ENCODE results near the gene CASP3.

The CASP3 gene

DNA sequence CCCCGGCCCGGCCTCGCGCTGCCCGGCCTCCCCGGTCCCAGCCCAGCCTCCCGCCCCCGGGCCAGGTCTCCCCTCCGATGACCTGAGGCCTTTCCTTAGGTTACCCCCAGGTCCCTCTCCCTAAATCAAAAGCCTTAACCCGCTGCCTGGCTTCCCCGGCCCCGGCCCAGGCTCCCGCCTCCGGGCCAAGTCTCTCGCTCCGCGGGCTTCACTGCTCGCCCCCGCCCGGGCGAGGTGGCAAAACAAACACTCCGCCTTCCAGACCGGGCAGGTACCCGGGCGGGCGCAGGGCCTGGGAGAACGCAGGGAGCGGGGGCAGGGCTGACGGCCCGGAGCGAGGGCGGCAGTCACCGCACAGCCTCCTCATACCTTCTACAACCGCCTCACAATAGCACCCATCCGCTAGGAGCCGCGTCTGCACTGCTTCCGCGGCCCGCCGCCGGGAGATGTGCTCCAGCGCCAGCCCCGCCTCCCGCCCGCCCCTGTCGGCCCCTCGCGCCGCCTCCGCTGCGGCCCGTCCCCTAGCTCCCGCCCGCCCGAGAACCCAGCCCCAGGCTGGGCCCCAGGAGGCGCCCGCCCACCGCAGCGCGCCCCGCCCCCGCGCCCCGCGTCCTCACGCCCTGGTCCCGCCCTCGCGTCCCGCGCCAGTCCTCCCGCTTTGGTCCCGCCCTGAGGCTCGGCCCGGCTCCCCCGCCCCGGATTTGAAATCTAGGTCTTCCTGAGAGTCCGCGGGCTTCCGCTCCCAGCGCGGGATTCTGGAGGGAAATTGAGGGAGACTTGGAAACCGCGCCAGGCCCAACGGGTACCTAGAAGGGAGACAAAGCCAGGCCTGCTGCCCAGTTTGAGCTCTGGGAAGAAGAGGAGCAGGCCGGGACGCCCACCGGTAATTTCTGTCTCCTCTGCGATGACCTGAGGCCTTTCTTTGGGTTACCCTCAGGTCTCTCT is at the start of gene CASP3, which contains the start of gene PRIMPOL:
Gene CASP3, minus strand, starts transcription at position 422 of the 945 bp plus-strand sequence. CDS start 10,994 bp downstream, outside the sequence.
Gene PRIMPOL, plus strand, starts transcription at position 713 of the 945 bp plus-strand sequence. CDS start 7,403 bp downstream, outside the sequence.
- DNase-seq, result peak; percentile 94

DNA sequence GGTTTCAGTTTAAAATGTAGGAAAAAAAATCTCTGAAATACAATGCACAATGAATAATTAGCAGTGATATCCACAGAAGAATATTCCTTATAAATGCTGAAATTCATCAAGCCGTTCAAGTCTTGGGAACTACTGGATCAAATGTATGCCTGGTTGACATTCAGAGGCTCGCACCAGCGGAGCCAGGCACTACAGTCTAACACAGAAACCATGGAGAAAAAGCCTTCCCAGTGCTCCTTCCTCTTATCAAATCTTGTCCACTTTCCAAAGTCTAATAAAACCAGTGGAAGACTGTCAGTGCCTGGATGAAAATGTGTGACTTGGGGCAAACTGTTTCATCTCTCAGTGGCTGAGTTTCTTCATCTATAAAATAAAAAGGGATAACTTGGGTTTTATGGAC is 48.7 kb upstream of the CASP3 start:
- no peak for DNase-seq

DNA sequence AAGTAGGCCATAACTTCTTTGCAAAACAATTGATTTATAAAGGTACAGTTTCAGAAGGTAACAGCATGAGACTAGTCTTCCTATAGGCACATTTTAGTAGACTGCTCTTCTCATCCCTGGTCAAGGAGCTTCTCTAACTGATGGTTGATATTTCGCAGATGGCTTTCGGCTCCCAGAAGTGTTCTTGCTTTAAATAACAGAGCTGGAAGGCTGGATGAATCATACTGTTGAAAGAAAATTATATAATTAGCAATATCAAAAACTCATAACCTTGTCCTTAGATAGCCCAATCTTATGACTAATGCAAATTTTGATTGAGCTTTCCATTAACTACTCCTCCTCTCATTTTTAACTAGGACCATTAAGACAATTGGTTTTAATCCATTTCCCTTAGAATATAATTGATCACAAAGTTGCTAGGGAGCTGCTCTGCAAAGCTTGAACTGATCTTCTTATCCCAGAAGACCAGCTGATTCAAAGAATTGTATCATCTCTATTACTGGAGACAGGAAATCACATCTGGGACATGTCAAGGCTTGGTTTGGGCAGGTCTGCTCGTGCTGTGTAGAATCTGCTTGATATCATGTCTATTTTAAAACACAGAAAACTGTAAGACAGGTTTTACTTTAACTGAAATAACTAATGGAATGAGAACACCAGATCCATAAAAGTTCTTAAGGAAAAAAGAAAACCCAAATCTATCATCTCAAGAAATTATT is 46.1 kb upstream of the CASP3 start:
- DNase-seq, result no peak

- no peak for DNase-seq
These were observed 45.2 kb upstream of the CASP3 start for GRCh38 chr4:184694412-184694956.

- no peak for DNase-seq
These were observed 43.8 kb upstream of the CASP3 start for GRCh38 chr4:184693056-184693455.

DNA sequence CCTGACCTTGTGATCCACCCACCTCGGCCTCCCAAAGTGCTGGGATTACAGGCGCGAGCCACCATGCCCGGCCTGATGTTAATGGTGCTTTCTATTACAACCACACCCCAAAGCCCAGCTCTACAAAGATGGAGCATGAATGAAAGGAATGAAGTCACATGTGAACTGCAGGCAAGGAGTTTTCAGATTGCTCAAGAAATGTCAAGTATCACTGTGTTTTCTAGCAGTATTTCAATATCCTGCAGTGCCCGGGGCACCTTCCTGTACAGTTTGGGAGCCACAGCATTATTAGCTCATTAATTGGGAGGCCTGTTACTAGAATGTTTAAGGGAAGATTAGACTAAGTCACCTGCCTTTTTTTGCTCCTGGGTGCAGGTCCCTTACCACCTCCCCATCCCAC is 40.4 kb upstream of the CASP3 start:
- no peak for DNase-seq

DNA sequence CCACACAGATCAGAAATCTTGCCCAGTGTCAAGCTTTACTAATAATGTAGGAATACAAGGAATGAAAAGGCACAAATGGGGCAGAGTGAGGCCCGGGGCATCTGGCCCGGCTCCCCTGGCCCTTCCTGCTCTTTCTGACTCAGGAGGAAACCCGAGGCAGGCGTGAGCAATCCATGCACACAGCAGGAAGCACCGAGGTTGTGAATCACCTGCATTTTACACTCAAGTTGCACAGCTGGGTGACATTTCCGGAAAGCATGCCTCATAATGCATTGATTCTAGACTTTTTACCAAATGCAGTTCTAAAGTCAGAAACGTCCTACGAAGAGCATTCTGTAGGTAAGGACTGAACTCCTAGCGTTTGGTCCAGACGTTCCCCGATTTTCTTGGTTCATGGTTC is 39.2 kb upstream of the CASP3 start:
- DNase-seq, result no peak

GRCh38 chr4:184688005-184688404 is 38.8 kb upstream of the CASP3 start:
- no peak for DNase-seq

DNA sequence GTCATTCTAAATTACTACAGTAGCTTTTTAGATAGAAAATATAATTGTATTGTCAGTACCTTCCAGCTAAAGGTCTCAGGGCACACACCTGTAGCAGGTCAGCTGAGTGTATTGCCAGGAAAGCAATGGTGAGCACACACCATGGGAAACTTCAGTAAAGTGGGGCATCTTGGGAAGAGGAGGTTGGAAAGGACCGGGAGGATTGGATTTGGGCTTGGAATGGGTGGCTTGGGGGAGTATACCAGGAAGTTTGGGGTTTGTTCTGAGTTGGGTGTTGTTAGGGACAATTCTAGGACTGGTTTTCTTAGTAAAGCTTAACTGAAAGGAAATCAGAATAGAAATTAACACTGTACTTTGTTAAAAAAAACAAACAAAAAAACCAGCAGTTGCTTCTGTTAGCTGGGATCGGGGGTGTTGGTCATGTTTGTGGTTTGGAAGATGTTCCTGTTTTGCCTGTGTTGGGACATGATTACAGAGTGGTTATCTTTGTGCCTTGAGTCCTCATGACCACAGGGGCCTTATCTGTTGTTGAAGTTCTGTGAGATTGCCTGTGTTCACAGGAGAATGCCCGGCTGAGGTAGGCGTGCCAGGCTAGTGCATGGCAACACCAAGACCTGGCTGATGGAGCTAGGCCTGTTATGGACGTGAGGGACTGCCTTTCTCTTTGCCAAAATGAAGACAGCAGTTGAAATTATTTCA is 35.4 kb upstream of the CASP3 start:
- DNase-seq, result no peak

GRCh38 chr4:184681916-184682315 is 32.7 kb upstream of the CASP3 start:
- no peak for DNase-seq

- DNase-seq, result no peak
These were observed 31.5 kb upstream of the CASP3 start for GRCh38 chr4:184680698-184681097.

DNA sequence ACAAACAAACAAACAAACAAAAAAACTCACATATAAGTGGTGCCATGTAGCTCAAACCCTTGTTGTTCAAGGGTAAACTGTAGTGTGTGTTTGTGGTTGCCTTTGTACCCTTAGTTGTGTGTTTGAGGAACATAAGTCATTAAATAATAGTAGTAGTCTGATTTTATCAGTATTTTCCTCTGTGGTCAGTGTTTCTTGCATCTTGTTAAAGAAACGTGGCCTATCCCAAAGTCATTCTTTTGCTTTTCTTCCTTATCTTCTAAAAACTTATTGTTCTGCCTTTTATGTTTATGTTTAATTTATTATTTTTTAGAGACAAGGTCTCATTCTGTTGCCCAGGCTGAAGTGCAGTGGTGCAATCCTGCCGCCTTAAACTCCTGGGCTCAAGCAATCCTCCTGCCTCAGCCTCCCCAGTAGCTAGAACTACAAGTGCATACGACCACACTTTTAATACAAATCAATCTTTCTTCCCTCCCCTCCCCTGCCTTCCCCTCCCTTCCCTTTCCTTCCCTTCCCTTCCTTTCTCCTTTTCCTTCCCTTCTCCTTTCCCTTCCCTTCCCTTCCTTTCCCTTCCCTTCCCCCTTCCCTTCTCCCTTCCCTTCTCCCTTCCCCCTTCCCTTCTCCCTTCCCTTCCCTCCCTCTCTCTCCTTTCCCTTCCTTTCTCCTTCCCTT is 26.7 kb upstream of the CASP3 start:
- DNase-seq, result no peak

GRCh38 chr4:184675018-184675417 is 25.8 kb upstream of the CASP3 start:
- DNase-seq, result no peak

- DNase-seq, result no peak
These were observed 24.8 kb upstream of the CASP3 start for GRCh38 chr4:184674011-184674410.

- no peak for DNase-seq
These were observed 23.5 kb upstream of the CASP3 start for GRCh38 chr4:184672741-184673140.

- no peak for DNase-seq
These were observed 21.9 kb upstream of the CASP3 start for GRCh38 chr4:184671101-184671500.

GRCh38 chr4:184669251-184669650 is 20.0 kb upstream of the CASP3 start:
- no peak for DNase-seq

DNA sequence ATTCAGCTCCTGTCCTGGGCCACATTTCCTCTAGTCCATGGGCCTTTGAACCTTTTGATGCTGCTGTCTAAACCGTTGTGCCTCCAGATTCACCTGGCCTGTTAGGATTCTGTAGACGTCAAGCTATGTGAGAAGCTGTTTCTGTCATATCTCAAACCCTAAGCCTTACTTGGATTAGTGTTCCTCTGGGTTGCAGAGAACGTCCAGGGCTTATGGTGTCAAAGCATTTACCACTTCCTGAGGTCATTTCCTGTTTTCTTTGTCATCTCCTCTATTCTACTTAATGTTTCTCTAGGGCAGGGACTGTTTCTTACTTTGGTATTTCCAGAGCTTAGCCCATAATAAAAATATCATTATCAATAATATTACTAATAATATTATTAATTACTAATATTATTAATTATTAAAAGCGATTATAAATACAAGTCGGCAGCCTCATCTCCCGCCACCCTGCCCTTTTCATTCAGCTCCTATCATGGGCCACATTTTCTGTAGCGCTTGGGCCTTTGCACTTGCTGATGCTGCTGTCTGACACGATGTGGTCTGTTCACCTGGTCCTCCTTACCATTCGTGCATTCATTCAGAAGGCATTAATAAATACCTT is 19.4 kb upstream of the CASP3 start:
- DNase-seq, result no peak

DNA sequence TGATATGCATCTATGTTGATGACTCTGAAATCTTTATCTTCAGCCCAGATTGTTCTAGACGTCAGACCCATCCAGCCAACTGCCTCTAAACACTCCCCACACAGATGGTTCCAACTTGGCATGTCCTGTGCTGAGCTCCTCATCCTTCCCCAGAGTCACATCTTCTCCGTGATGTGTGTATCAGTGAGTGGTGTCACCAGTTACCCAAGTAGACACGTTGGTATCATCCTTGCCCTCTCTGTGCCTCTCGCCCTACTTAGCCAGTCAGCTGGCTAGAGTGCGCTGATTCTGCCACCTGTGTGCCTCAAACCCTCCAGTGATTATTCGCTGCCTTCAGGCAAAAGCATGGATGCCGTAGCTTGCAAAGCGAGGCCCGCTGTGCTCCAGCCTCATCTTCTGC is 18.8 kb upstream of the CASP3 start:
- DNase-seq, result no peak

DNA sequence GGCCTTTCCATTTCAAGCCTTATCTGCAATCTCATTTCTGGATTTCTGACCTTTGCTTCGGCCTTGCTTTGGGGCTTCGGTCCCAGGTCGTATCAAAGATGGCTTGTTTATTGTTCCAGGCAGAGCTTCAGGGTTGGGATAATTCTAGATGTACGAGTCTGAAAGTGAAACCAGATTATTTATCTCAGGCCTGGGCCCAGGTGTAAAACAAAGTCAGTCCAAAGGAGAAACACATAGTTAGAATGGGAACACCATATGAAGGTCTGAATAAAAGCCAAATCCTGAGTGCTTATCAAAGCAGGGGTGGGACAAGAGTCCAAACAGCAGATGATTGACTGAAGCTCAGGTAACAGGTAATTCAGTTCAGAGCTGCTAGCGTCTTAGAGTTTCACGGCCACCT is 17.4 kb upstream of the CASP3 start:
- no peak for DNase-seq

GRCh38 chr4:184664445-184665210 is 15.4 kb upstream of the CASP3 start:
- no peak for DNase-seq

All from activated gamma-delta T cell treated with Interleukin-2 at 50 U/mL for 16 hours (primary cell).